ENCODE measurements around the gene HLA-DOB. TPM values are rescaled to one million over a fixed set of nuclear protein-coding genes. Genes with fewer than 3 reads are reported as not detected.
"Not testable (repeated sequence)": the region's sequence is repeated elsewhere in the genome, so short reads cannot be mapped to it uniquely, and the experiment has no call there.

The HLA-DOB gene
- total and polyA plus RNA-seq, 2 donors (not counting 1 experiment from before 2014, with no cell fraction given) = under 0.01 to 0.49 TPM

DNA sequence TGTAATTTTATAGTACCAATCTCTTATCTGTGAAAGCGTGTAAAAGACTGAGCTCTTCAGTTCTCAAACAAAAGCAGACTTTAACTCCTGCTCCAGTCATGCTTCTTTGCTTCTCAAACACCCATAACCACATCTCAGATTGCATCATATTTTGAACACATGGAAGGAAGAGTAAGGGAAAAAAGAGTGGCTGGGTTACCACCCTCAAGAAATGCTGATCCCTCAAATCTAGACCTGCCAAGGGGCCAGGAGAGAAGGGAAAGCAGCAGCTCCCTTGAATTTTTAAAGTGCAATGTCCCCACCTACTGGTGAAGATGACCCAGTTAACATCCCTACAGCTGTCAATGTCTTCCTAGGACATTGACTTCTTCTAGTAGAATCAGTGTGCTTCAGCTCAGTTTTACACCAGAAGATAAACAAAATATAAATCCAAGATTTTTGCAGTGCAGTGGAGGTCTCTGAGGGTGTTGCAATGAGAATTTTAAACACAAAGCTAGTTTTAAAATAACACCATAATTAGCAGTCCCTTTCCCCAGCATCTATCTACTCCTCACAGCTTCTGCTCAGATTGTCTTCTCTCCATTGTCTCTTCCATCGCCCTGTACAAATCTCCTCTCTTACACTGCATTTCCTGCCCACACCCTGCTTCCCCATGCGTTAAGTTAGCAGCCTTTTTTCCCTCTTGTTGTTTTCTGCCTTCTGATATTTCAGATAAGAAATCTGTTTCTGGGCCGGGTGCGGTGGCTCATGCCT is 30.8 kb downstream of the HLA-DOB start:
- Histone ChIP-seq H3K4me3 (replicated peaks in 1 of 4; ENCODE audit: control extremely low read depth in 1 of 4, insufficient read depth in 1 of 4, low read depth in 3 of 4, low read length in 4 of 4) (no peak overlapping the region), H3K79me2 (ENCODE audit: control insufficient read depth, insufficient read depth, low read length) (no peaks in the 10 kb centered on the region), H2AFZ (ENCODE audit: low read length) (no peak overlapping the region), H3K27me3 (ENCODE audit: control insufficient read depth, insufficient read depth, low read length) (no peaks in the 10 kb centered on the region), H4K20me1 (ENCODE audit: control insufficient read depth, extremely low read depth, insufficient read depth, low read length) (no peaks in the 10 kb centered on the region), H3K4me1 (ENCODE audit: control insufficient read depth, extremely low read depth, insufficient read depth, low read length) (no peaks in the 10 kb centered on the region), H3K27ac (ENCODE audit: insufficient read depth, low read length) (no peak overlapping the region), H3K9me3 (ENCODE audit: control insufficient read depth, insufficient read depth, low read depth, low read length) (no peaks in the 10 kb centered on the region), H3K9ac (ENCODE audit: insufficient read depth, low read length) (no peak overlapping the region), H3K36me3 (ENCODE audit: control insufficient read depth, insufficient read depth, low read length) (no peaks in the 10 kb centered on the region), H3K4me2 (ENCODE audit: extremely low read depth, insufficient read depth, low read length) (no peak overlapping the region)
- DNase-seq (ENCODE audit: low read depth in 2 of 2) = peak; percentile 34 to 72
- no peak for TF ChIP-seq EZH2 (IDR thresholded peaks at IDR 0.05; ENCODE audit: low read length, missing control alignments)
- TF ChIP-seq, protein P1, sequence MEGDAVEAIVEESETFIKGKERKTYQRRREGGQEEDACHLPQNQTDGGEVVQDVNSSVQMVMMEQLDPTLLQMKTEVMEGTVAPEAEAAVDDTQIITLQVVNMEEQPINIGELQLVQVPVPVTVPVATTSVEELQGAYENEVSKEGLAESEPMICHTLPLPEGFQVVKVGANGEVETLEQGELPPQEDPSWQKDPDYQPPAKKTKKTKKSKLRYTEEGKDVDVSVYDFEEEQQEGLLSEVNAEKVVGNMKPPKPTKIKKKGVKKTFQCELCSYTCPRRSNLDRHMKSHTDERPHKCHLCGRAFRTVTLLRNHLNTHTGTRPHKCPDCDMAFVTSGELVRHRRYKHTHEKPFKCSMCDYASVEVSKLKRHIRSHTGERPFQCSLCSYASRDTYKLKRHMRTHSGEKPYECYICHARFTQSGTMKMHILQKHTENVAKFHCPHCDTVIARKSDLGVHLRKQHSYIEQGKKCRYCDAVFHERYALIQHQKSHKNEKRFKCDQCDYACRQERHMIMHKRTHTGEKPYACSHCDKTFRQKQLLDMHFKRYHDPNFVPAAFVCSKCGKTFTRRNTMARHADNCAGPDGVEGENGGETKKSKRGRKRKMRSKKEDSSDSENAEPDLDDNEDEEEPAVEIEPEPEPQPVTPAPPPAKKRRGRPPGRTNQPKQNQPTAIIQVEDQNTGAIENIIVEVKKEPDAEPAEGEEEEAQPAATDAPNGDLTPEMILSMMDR (conservative IDR thresholded peaks at IDR 0.05 in 1 of 2, IDR thresholded peaks at IDR 0.05 in 1 of 2; ENCODE audit: low read depth in 1 of 2, low read length in 2 of 2) = peak; percentile 52 to 67

DNA sequence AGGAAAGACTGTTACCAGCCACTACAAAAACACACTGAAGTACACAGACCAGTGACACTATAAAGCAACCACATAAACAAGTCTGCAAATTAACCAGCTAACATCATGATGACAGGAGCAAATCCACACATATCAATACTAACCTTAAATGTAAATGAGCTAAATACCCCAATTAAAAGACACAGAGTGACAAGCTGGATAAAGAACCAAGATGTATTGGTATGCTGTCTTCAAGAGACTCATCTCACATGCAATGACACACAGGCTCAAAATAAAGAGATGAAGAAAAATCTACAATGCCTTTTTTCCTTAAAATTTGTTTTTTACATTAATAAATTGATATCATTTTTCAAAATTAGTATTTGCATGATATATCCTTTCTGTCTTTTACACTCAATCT is 33.9 kb downstream of the HLA-DOB start:
- not testable (repeated sequence) for H3K27me3 ChIP-seq (ENCODE audit: control insufficient read depth, insufficient read depth, low read length); DNase-seq (ENCODE audit: low read depth in 2 of 2); H3K79me2 ChIP-seq (ENCODE audit: control insufficient read depth, insufficient read depth, low read length); H2AFZ ChIP-seq (ENCODE audit: low read length); H3K27ac ChIP-seq (ENCODE audit: insufficient read depth, low read length); H3K4me3 ChIP-seq (replicated peaks in 1 of 4; ENCODE audit: control extremely low read depth in 1 of 4, insufficient read depth in 1 of 4, low read depth in 3 of 4, low read length in 4 of 4); H3K4me1 ChIP-seq (ENCODE audit: control insufficient read depth, extremely low read depth, insufficient read depth, low read length); H4K20me1 ChIP-seq (ENCODE audit: control insufficient read depth, extremely low read depth, insufficient read depth, low read length); H3K9me3 ChIP-seq (ENCODE audit: control insufficient read depth, insufficient read depth, low read depth, low read length); H3K9ac ChIP-seq (ENCODE audit: insufficient read depth, low read length); H3K36me3 ChIP-seq (ENCODE audit: control insufficient read depth, insufficient read depth, low read length); H3K4me2 ChIP-seq (ENCODE audit: extremely low read depth, insufficient read depth, low read length)

DNA sequence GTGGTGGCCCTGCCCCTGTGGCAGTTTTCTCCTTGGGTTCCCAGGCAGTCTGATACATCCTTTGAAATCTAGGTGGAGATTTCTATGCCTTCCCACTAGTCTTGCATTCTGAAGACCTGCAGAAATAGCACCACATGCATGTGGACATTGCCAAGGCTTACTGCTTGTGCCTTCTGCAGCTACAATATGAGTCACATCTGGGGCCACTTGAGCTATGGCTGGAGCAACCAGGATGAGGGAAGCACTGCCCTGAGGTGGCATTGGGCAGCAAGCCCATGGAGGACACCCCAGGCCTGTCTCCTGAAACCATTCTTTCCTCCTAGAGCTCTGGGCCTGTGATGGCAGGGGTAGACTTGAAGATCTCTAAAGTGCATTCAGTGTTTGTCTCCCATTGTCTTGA is 37.8 kb downstream of the HLA-DOB start:
- Histone ChIP-seq H3K4me2 (ENCODE audit: extremely low read depth, insufficient read depth, low read length) (no peak overlapping the region), H3K27ac (ENCODE audit: insufficient read depth, low read length) (no peak overlapping the region), H3K9ac (ENCODE audit: insufficient read depth, low read length) (no peak overlapping the region), H4K20me1 (ENCODE audit: control insufficient read depth, extremely low read depth, insufficient read depth, low read length) (no peaks in the 10 kb centered on the region), H3K4me1 (ENCODE audit: control insufficient read depth, extremely low read depth, insufficient read depth, low read length) (no peaks in the 10 kb centered on the region), H3K9me3 (ENCODE audit: control insufficient read depth, insufficient read depth, low read depth, low read length) (no peaks in the 10 kb centered on the region), H3K79me2 (ENCODE audit: control insufficient read depth, insufficient read depth, low read length) (no peaks in the 10 kb centered on the region), H3K27me3 (ENCODE audit: control insufficient read depth, insufficient read depth, low read length) (no peaks in the 10 kb centered on the region), H3K36me3 (ENCODE audit: control insufficient read depth, insufficient read depth, low read length) (no peaks in the 10 kb centered on the region), H2AFZ (ENCODE audit: low read length) (no peak overlapping the region), H3K4me3 (replicated peaks in 1 of 4; ENCODE audit: control extremely low read depth in 1 of 4, insufficient read depth in 1 of 4, low read depth in 3 of 4, low read length in 4 of 4) (no peak overlapping the region)
- no peak for DNase-seq (ENCODE audit: low read depth in 2 of 2)
- TF ChIP-seq EZH2 (IDR thresholded peaks at IDR 0.05; ENCODE audit: low read length, missing control alignments) = no peak
- TF ChIP-seq, protein P1 (conservative IDR thresholded peaks at IDR 0.05 in 1 of 2, IDR thresholded peaks at IDR 0.05 in 1 of 2; ENCODE audit: low read depth in 1 of 2, low read length in 2 of 2) = no peak
